ENCODE results near the gene DCAF5. TPM values are rescaled to one million over a fixed set of nuclear protein-coding genes. Genes with fewer than 3 reads are reported as not detected.

The DCAF5 gene
- polyA plus RNA-seq, 1 donor (not counting 4 experiments of a cell fraction or from before 2014, with no cell fraction given): 29.5 TPM

GRCh38 chr14:69181491-69181890 is 28.6 kb upstream of the DCAF5 start:
- Histone ChIP-seq H3K27ac (ENCODE audit: control insufficient read depth, insufficient read depth, low read length) (no peak overlapping the region), H3K9ac (ENCODE audit: control insufficient read depth, extremely low read depth, insufficient read depth, low read length) (no peak overlapping the region), H3K4me2 (ENCODE audit: control insufficient read depth, extremely low read depth, insufficient read depth, low read depth, low read length) (no peak overlapping the region), H3K79me2 (ENCODE audit: control insufficient read depth, insufficient read depth, low read length) (no peaks in the 10 kb centered on the region), H3K9me3 (ENCODE audit: control insufficient read depth, low read depth, low read length) (no peaks in the 10 kb centered on the region), H3K9me1 (ENCODE audit: control insufficient read depth, extremely low read depth, insufficient read depth, low read length) (no peaks in the 10 kb centered on the region), H3K36me3 (ENCODE audit: control insufficient read depth in 2 of 2, extremely low read depth in 1 of 2, insufficient read depth in 2 of 2, low read length in 2 of 2) (no peaks in the 10 kb centered on the region), H3K27me3 (ENCODE audit: control insufficient read depth, extremely low read depth, insufficient read depth, low read length) (no peaks in the 10 kb centered on the region), H3K4me3 (ENCODE audit: control insufficient read depth in 2 of 3, extremely low read depth in 1 of 3, insufficient read depth in 2 of 3, low read depth in 1 of 3, low read length in 3 of 3) (no peak overlapping the region), H4K20me1 (ENCODE audit: control insufficient read depth, extremely low read depth, insufficient read depth, low read length) (no peaks in the 10 kb centered on the region), H3K4me1 (ENCODE audit: control insufficient read depth, extremely low read depth, insufficient read depth, low read length) (no peaks in the 10 kb centered on the region), H2AFZ (ENCODE audit: control insufficient read depth, low read length) (no peak overlapping the region)
- dilution Hi-C loops (cut with MboI; ENCODE audit: extremely low pct_ligation_motif_present, low sequenced_read_pairs): no loop called here
- no peak for FAIRE-seq
- TF ChIP-seq EZH2 (IDR thresholded peaks at IDR 0.05; ENCODE audit: low read length): no peak
- TF ChIP-seq CTCF (optimal IDR thresholded peaks at IDR 0.05 in 1 of 3, IDR thresholded peaks at IDR 0.05 in 1 of 3, conservative IDR thresholded peaks at IDR 0.05 in 1 of 3; ENCODE audit: extremely low read depth in 1 of 3, insufficient read depth in 2 of 3, low read length in 3 of 3): no peak
- DNase-seq (ENCODE audit: low read depth, low spot score): no peak

- no peak for TF ChIP-seq CTCF (optimal IDR thresholded peaks at IDR 0.05 in 1 of 3, IDR thresholded peaks at IDR 0.05 in 1 of 3, conservative IDR thresholded peaks at IDR 0.05 in 1 of 3; ENCODE audit: extremely low read depth in 1 of 3, insufficient read depth in 2 of 3, low read length in 3 of 3)
- TF ChIP-seq EZH2 (IDR thresholded peaks at IDR 0.05; ENCODE audit: low read length): no peak
- dilution Hi-C loops (cut with MboI; ENCODE audit: extremely low pct_ligation_motif_present, low sequenced_read_pairs): no loop called here
- no peak overlapping the region for H3K9ac ChIP-seq (ENCODE audit: control insufficient read depth, extremely low read depth, insufficient read depth, low read length)
- DNase-seq (ENCODE audit: low read depth, low spot score) (no peak), FAIRE-seq (no peak)
- H3K27ac ChIP-seq (ENCODE audit: control insufficient read depth, insufficient read depth, low read length): no peak overlapping the region
- H3K36me3 ChIP-seq (ENCODE audit: control insufficient read depth in 2 of 2, extremely low read depth in 1 of 2, insufficient read depth in 2 of 2, low read length in 2 of 2): no peaks in the 10 kb centered on the region
- H4K20me1 ChIP-seq (ENCODE audit: control insufficient read depth, extremely low read depth, insufficient read depth, low read length): no peaks in the 10 kb centered on the region
- H3K27me3 ChIP-seq (ENCODE audit: control insufficient read depth, extremely low read depth, insufficient read depth, low read length): no peaks in the 10 kb centered on the region
- no peaks in the 10 kb centered on the region for H3K79me2 ChIP-seq (ENCODE audit: control insufficient read depth, insufficient read depth, low read length)
- H3K9me3 ChIP-seq (ENCODE audit: control insufficient read depth, low read depth, low read length): no peaks in the 10 kb centered on the region
- no peaks in the 10 kb centered on the region for H3K9me1 ChIP-seq (ENCODE audit: control insufficient read depth, extremely low read depth, insufficient read depth, low read length)
- H2AFZ ChIP-seq (ENCODE audit: control insufficient read depth, low read length): no peak overlapping the region
- H3K4me3 ChIP-seq (ENCODE audit: control insufficient read depth in 2 of 3, extremely low read depth in 1 of 3, insufficient read depth in 2 of 3, low read depth in 1 of 3, low read length in 3 of 3): no peak overlapping the region
- H3K4me2 ChIP-seq (ENCODE audit: control insufficient read depth, extremely low read depth, insufficient read depth, low read depth, low read length): no peak overlapping the region
- no peaks in the 10 kb centered on the region for H3K4me1 ChIP-seq (ENCODE audit: control insufficient read depth, extremely low read depth, insufficient read depth, low read length)
These were observed 22.2 kb upstream of the DCAF5 start for GRCh38 chr14:69175130-69175529.
